Measurements from ENCODE around the gene ABCA13. TPM values are rescaled to one million over a fixed set of nuclear protein-coding genes. Genes with fewer than 3 reads are reported as not detected.

Gene ABCA13
- total RNA-seq, 1 donor from 2014 or later: not detected

- Histone ChIP-seq H3K4me3 (no peak overlapping the region), H3K36me3 (no peaks in the 10 kb centered on the region), H3K9me3 (replicated peaks) (peaks cover 4% of the 10 kb centered on the region), H3K4me1 (no peaks in the 10 kb centered on the region), H3K27ac (replicated peaks) (no peak overlapping the region), H3K27me3 (ENCODE audit: low read depth) (no peaks in the 10 kb centered on the region)
- intact Hi-C loops (cut with micrococcal nuclease): no loop called here
- DNase-seq: no peak
- no peak for TF ChIP-seq CTCF (IDR thresholded peaks at IDR 0.05; ENCODE audit: borderline replicate concordance)
Measured at GRCh38 chr7:48263311-48263650, 92.0 kb downstream of the ABCA13 start.

GRCh38 chr7:48269066-48269465 is 97.8 kb downstream of the ABCA13 start:
- H3K27ac ChIP-seq (replicated peaks): no peak overlapping the region
- no peaks in the 10 kb centered on the region for H3K36me3 ChIP-seq
- intact Hi-C loops (cut with micrococcal nuclease): no loop called here

GRCh38 chr7:48274662-48275061 is 103.4 kb downstream of the ABCA13 start:
- intact Hi-C loops (cut with micrococcal nuclease): no loop called here
- Histone ChIP-seq H3K4me3 (no peak overlapping the region), H3K27ac (replicated peaks) (no peak overlapping the region), H3K9me3 (replicated peaks) (no peaks in the 10 kb centered on the region), H3K4me1 (no peaks in the 10 kb centered on the region), H3K27me3 (ENCODE audit: low read depth) (peaks cover 3% of the 10 kb centered on the region), H3K36me3 (no peaks in the 10 kb centered on the region)
- no peak for TF ChIP-seq CTCF (IDR thresholded peaks at IDR 0.05; ENCODE audit: borderline replicate concordance)
- DNase-seq: no peak

More at GRCh38 chr7:48269066-48269465, 97.8 kb downstream of the ABCA13 start:
- Histone ChIP-seq H3K4me1 (no peaks in the 10 kb centered on the region), H3K4me3 (no peak overlapping the region), H3K9me3 (replicated peaks) (no peaks in the 10 kb centered on the region), H3K27me3 (ENCODE audit: low read depth) (no peaks in the 10 kb centered on the region)
- TF ChIP-seq CTCF (IDR thresholded peaks at IDR 0.05; ENCODE audit: borderline replicate concordance): no peak
- no peak for DNase-seq

- Histone ChIP-seq H3K27ac (replicated peaks) (no peak overlapping the region), H3K9me3 (replicated peaks) (no peaks in the 10 kb centered on the region), H3K27me3 (ENCODE audit: low read depth) (peaks cover 3% of the 10 kb centered on the region), H3K4me1 (no peaks in the 10 kb centered on the region), H3K36me3 (no peaks in the 10 kb centered on the region), H3K4me3 (no peak overlapping the region)
- intact Hi-C loops (cut with micrococcal nuclease): no loop called here
- TF ChIP-seq CTCF (IDR thresholded peaks at IDR 0.05; ENCODE audit: borderline replicate concordance): no peak
- DNase-seq: no peak
Measured at GRCh38 chr7:48279420-48279819, 108.2 kb downstream of the ABCA13 start.

- TF ChIP-seq CTCF (IDR thresholded peaks at IDR 0.05; ENCODE audit: borderline replicate concordance): no peak
- no peaks in the 10 kb centered on the region for H3K36me3 ChIP-seq
- intact Hi-C loops (cut with micrococcal nuclease): no loop called here
Measured at GRCh38 chr7:48280100-48280499, 108.8 kb downstream of the ABCA13 start.

GRCh38 chr7:48285373-48285772 is 114.1 kb downstream of the ABCA13 start:
- Histone ChIP-seq H3K4me1 (peaks cover 6% of the 10 kb centered on the region), H3K36me3 (no peaks in the 10 kb centered on the region), H3K4me3 (no peak overlapping the region), H3K27ac (replicated peaks) (no peak overlapping the region), H3K27me3 (ENCODE audit: low read depth) (no peaks in the 10 kb centered on the region), H3K9me3 (replicated peaks) (no peaks in the 10 kb centered on the region)
- DNase-seq: no peak
- no peak for TF ChIP-seq CTCF (IDR thresholded peaks at IDR 0.05; ENCODE audit: borderline replicate concordance)
- intact Hi-C loops (cut with micrococcal nuclease): no loop called here

More at GRCh38 chr7:48280100-48280499, 108.8 kb downstream of the ABCA13 start:
- H3K4me3 ChIP-seq: no peak overlapping the region
- DNase-seq: no peak
- H3K27ac ChIP-seq (replicated peaks): no peak overlapping the region
- no peaks in the 10 kb centered on the region for H3K4me1 ChIP-seq
- no peaks in the 10 kb centered on the region for H3K27me3 ChIP-seq (ENCODE audit: low read depth)
- H3K9me3 ChIP-seq (replicated peaks): no peaks in the 10 kb centered on the region

Measured in left ventricle myocardium inferior (tissue), 1 donor.